A204.1 (cell line): Measurements from ENCODE around the gene CSAG1.
"Not testable (repeated sequence)": the region's sequence is repeated elsewhere in the genome, so short reads cannot be mapped to it uniquely, and the experiment has no call there.

Experiments
- FAIRE-seq: peaks from 2 replicates; lab custom pipeline; 2012; peaks lifted over from hg19 to GRCh38; lab: Jason Lieb, UNC

Gene CSAG1, protein sequence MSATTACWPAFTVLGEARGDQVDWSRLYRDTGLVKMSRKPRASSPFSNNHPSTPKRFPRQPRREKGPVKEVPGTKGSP

DNA sequence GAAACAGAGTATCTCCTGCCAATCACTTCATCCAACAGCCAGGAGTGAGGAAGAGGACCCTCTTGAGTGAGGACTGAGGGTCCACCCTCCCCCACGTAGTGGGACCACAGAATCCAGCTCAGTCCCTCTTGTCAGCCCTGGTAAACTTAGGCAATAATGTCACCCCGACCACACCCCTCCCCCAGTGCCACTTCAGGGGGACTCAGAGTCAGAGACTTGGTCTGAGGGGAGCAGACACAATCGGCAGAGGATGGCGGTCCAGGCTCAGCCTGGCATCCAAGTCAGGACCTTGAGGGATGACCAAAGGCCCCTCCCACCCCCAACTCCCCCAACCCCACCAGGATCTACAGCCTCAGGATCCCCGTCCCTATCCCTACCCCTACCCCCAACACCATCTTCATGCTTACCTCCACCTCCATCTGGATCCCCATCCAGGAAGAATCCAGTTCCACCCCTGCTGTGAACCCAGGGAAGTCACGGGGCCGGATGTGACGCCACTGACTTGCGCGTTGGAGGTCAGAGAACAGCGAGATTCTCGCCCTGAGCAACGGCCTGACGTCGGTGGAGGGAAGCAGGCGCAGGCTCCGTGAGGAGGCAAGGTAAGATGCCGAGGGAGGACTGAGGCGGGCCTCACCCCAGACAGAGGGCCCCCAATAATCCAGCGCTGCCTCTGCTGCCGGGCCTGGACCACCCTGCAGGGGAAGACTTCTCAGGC, at the start of gene CSAG1, which contains the start of gene MAGEA12:
TSS of gene CSAG1 (minus strand) at position 461 of the 715 bp plus-strand sequence. CDS start 1,261 bp downstream, outside the sequence.
TSS of gene MAGEA12 (plus strand) at position 497 of the 715 bp plus-strand sequence. CDS start 2,405 bp downstream, outside the sequence.
- FAIRE-seq: no peak

- FAIRE-seq: not testable (repeated sequence)
These were observed 36.2 kb upstream of the CSAG1 start, which contains the start of gene MAGEA6 for GRCh38 chrX:152769549-152770289. Gene MAGEA6, minus strand, starts transcription at chrX:152769689. Its CDS starts 2,039 bp downstream, at chrX:152767650.

DNA sequence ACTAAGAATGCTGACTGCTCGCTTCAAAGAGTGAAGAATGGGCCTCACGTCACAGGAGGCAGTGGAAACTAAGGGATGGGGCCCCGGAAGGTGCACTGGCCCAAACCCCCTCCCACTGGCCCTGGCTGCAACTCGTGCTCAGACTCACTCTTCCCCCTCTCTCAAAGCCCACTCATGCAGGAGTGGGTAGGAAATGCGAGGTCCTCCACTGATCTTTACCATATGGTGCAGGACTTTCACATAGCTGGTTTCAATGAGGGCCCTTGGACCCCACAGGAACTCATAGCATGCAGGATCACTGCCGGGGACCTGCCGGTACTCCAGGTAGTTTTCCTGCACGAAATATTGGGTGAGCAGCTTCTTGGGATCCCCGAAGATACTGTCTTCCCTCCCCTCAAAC, 33.0 kb upstream of the CSAG1 start:
- not testable (repeated sequence) for FAIRE-seq

DNA sequence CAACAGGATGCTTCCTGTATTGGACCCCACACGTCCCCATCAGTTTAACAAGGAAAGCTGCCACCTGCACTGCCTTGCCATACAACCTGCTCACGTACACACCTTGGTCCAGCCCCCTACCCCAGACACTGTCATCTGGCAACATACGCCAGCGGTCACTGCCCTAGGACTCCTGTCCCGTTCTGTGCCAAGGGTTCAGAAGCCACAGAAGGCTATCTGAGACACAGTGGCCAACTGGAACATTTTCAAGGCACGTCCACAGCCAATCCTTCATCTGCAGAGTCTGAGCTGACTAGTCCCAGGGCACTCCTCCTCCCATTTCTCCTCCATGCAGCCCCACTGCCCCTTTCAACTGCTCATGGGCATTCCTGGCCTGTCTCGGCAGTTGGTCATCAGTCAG, 28.1 kb upstream of the CSAG1 start:
- not testable (repeated sequence) for FAIRE-seq

DNA sequence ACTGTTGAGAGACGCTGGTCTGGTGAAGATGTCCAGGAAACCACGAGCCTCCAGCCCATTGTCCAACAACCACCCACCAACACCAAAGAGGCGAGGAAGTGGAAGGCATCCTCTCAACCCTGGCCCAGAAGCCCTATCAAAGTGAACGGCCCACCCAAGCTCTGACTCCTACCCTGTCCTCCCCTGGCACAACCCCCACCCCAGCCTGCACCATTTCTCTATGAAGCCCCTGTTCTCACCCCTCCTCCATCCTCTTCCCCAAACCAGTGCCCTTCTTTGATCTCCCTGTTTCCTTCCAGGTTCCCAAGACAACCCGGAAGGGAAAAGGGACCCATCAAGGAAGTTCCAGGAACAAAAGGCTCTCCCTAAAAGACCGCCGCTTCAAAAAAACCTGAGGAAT, 26.0 kb upstream of the CSAG1 start:
- FAIRE-seq: not testable (repeated sequence)

DNA sequence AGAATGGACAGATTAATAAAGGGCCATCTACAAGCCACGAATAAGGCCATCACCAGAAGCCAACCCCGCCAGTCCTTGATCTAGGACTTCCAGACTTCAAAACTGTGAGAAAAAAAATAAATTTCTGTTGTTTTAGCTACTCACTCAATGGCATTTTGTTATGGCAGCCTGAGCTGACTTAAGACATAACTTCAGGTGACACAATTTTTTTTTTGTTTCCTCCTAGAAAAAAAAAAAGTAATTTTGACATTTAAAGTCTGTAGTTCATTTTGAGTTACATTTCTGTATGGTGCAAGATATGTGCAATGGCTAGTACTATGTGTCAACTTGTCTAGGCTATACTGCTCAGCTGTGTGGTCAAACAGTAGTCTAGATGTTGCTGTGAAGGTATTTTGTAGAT, 25.4 kb upstream of the CSAG1 start, which contains the start of gene CSAG3:
TSS of gene CSAG3 (plus strand) at position 301 of the 400 bp plus-strand sequence.
- FAIRE-seq: not testable (repeated sequence)

GRCh38 chrX:152754871-152755270, 21.4 kb upstream of the CSAG1 start:
- FAIRE-seq: not testable (repeated sequence)

- not testable (repeated sequence) for FAIRE-seq
These were observed 20.4 kb upstream of the CSAG1 start, which contains the start of gene MAGEA2 for GRCh38 chrX:152753686-152754650. Gene MAGEA2, minus strand, starts transcription at chrX:152753842. Its CDS starts 2,479 bp downstream, at chrX:152751363.

- FAIRE-seq: no peak
These were observed 5.0 kb upstream of the CSAG1 start for GRCh38 chrX:152738560-152738959.

GRCh38 chrX:152736528-152736927, 3.0 kb upstream of the CSAG1 start:
- not testable (repeated sequence) for FAIRE-seq

DNA sequence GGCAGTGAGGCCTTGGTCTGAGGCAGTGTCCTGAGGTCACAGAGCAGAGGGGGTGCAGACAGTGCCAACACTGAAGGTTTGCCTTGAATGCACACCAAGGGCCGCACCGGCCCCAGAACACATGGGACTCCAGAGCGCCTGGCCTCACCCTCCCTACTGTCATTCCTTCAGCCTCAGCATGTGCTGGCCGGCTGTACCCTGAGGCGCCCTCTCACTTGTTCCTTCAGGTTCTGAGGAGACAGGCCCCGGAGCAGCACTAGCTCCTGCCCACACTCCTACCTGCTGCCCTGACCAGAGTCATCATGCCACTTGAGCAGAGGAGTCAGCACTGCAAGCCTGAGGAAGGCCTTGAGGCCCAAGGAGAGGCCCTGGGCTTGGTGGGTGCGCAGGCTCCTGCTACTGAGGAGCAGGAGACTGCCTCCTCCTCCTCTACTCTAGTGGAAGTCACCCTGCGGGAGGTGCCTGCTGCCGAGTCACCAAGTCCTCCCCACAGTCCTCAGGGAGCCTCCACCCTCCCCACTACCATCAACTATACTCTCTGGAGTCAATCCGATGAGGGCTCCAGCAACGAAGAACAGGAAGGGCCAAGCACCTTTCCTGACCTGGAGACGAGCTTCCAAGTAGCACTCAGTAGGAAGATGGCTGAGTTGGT, 2.5 kb upstream of the CSAG1 start:
- FAIRE-seq: no peak

DNA sequence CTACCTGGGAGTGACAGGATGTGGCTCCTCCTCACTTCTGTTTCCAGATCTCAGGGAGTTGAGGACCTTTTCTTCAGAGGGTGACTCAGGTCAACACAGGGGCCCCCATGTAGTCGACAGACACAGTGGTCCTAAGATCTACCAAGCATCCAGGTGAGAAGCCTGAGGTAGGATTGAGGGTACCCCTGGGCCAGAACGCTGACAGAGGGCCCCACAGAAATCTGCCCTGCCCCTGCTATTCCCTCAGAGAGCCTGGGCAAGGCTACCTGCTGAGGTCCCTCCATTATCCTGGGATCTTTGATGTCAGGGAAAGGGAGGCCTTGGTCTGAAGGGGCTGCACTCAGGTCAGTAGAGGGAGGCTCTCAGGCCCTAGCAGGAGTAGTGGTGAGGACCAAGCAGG, 1.6 kb upstream of the CSAG1 start:
- no peak for FAIRE-seq

- FAIRE-seq: not testable (repeated sequence)
These were observed 780 bp upstream of the CSAG1 start for GRCh38 chrX:152734143-152734858.

DNA sequence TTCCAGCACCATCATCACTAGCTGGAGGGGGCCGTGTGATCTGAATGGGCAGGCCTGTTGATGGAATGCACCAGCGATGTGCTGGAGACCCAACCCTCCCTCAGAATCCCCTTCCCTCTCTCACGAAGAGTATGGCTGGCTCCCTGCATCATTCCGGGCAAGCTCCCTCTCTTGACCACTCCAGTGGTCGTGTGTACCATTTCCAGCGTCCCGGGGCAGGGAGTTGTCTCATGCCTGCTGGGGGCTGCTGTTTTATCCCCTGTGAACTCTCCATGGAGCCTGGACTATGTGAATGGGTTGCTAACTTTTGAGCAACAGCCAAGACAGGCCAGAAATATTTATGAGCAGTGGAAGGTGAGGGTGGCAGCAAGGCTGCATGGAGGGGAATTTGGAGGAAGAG, 8.1 kb downstream of the CSAG1 start:
- no peak for FAIRE-seq

DNA sequence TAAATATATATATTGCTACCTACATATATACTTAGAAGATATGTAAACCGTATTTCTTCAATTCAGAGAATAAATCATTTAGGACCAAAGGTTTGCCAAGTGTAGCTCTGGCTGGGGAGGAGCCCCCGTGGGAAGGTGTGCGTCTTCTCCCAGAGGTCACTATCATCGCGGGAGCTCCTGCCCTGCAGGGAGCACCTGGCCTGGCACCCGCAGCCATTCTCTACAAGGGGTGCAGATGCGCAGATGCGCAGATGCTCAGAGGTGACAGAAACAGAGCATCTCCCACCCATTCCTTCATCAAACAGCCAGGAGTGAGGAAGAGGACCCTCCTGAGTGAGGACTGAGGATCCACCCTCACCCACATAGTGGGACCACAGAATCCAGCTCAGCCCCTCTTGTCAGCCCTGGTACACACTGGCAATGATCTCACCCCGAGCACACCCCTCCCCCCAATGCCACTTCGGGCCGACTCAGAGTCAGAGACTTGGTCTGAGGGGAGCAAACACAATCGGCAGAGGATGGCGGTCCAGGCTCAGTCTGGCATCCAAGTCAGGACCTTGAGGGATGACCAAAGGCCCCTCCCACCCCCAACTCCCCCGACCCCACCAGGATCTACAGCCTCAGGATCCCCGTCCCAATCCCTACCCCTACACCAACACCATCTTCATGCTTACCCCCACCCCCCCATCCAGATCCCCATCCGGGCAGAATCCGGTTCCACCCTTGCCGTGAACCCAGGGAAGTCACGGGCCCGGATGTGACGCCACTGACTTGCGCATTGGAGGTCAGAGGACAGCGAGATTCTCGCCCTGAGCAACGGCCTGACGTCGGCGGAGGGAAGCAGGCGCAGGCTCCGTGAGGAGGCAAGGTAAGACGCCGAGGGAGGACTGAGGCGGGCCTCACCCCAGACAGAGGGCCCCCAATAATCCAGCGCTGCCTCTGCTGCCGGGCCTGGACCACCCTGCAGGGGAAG, 19.4 kb downstream of the CSAG1 start, which contains the start of gene MAGEA2B:
TSS of gene MAGEA2B (plus strand) at position 814 of the 973 bp plus-strand sequence. CDS start 2,479 bp downstream, outside the sequence.
- not testable (repeated sequence) for FAIRE-seq

DNA sequence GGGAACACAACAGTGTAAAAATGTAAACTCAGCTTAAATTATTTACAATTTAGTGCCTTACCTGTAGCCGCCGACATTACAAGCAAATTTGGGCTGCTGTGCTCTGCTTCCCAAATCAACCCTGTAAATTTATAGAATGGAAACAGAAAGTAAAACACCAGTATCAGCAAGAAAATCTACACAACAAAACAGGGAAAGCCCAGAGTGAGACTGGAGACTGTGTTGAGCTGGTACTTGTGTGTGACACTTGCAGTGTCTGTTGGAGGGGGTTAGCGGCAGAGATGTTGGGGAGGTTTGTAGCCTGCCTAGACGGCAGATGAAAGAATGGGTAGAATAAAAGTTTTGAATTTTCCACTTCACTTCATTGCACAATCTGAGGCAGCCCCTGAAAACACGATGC, 20.3 kb downstream of the CSAG1 start:
- FAIRE-seq: not testable (repeated sequence)

- not testable (repeated sequence) for FAIRE-seq
These were observed 24.3 kb downstream of the CSAG1 start, which contains the start of gene CSAG2 for GRCh38 chrX:152709173-152709572. Gene CSAG2, minus strand, starts transcription at chrX:152709273. Its CDS starts 161 bp downstream, at chrX:152709112.

DNA sequence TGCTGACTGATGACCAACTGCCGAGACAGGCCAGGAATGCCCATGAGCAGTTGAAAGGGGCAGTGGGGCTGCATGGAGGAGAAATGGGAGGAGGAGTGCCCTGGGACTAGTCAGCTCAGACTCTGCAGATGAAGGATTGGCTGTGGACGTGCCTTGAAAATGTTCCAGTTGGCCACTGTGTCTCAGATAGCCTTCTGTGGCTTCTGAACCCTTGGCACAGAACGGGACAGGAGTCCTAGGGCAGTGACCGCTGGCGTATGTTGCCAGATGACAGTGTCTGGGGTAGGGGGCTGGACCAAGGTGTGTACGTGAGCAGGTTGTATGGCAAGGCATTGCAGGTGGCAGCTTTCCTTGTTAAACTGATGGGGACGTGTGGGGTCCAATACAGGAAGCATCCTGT, 27.0 kb downstream of the CSAG1 start:
- not testable (repeated sequence) for FAIRE-seq

- not testable (repeated sequence) for FAIRE-seq
These were observed 33.1 kb downstream of the CSAG1 start for GRCh38 chrX:152700390-152700789.
